ENCODE measurements around the gene AP5B1. TPM values are rescaled to one million over a fixed set of nuclear protein-coding genes. Genes with fewer than 3 reads are reported as not detected.

Gene AP5B1
- total and polyA plus RNA-seq, 2 of the 8 experiments (the other 6 are each of a cell fraction or from before 2014, with no cell fraction given), result 7.6 to 10.0 TPM

DNA sequence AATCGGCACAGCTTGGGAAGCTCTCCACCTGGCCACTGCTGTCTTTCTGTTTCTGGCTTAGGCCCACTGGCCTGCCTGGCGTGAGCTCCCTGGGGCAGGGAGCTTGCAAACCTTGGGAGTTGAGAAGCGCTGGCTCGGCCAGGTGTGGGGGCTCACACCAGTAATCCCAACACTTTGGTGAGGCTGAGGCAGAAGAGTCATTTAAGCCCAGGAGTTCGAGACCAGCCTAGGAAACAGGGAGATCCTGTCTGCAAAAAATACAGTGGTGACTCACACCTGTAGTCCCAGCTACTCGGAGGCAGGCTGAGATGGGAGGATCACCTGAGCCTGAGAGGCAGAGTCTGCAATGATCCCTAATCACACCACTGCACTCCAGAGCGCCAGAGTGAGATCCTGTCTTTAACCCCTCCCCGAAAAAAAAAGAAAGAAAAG, 4.0 kb downstream of the AP5B1 start:
- H3K36me3 ChIP-seq (ENCODE audit: control insufficient read depth in 2 of 4, insufficient read depth in 4 of 4, low read length in 3 of 4), result peaks cover 0 to 11% (median 0%) of the 10 kb centered on the region in 4 experiments; a peak in 3 of 8 replicates
- no peak overlapping the region for H3K4me3 ChIP-seq (ENCODE audit: extremely low read depth in 1 of 4, insufficient read depth in 2 of 4, low read depth in 3 of 4, low read length in 4 of 4)
- H3K23me2 ChIP-seq (ENCODE audit: low read depth, low read length), result peaks cover 4% of the 10 kb centered on the region; the same call in 1 of the 2 replicates
- H2AK5ac ChIP-seq (ENCODE audit: low read depth, low read length), result no peak overlapping the region
- H3K14ac ChIP-seq (ENCODE audit: insufficient read length), result no peak overlapping the region
- H3K9ac ChIP-seq (replicated peaks in 1 of 4; ENCODE audit: extremely low read depth in 1 of 4, low read depth in 3 of 4, low read length in 3 of 4), result no peak overlapping the region
- H2BK120ac ChIP-seq (replicated peaks; ENCODE audit: low read depth, low read length), result no peak overlapping the region
- no peaks in the 10 kb centered on the region for H3K79me2 ChIP-seq (ENCODE audit: control insufficient read depth in 1 of 2, insufficient read depth in 2 of 2, low read length in 2 of 2)
- peaks cover 1 to 15% of the 10 kb centered on the region in 2 experiments for H4K20me1 ChIP-seq (replicated peaks in 1 of 2; ENCODE audit: control insufficient read depth in 1 of 2, insufficient read depth in 2 of 2, low read length in 2 of 2)
- H2AFZ ChIP-seq (ENCODE audit: low read length), result no peak overlapping the region
- H3K4ac ChIP-seq (replicated peaks; ENCODE audit: insufficient read length, low read depth, low read length), result no peak overlapping the region
- ChIA-PET POLR2A (ENCODE audit: partially characterized antibody) (interaction anchor here (1.0 to 1.1 kb wide), 2 partner anchors 11 to 22 kb away, joined by 3 to 4 read pairs; no protein-coding TSS in a partner anchor), CTCF (ENCODE audit: partially characterized antibody) (interaction anchor here (0.6 to 13.2 kb wide), 14 partner anchors 8 to 190 kb away, joined by 3 to 347 read pairs (median 6); partner anchors contain the start of genes KAT5 and RNASEH2C)
- WGBS, 2 experiments (ENCODE audit: extremely low coverage in 1 of 2, insufficient coverage in 1 of 2, insufficient read length in 1 of 2, insufficient replicate concordance in 2 of 2, low coverage in 1 of 2, low lambda C conversion rate in 2 of 2, missing lambda C conversion rate in 1 of 2), result 83% methylated on average over 8 of the region's 8 CpGs; no CpG with 5 or more reads in 1 of the 2 experiments
- no peak overlapping the region for H3K23ac ChIP-seq (ENCODE audit: insufficient read length)
- no peak overlapping the region for H2BK5ac ChIP-seq (ENCODE audit: low read depth, low read length)
- H2BK20ac ChIP-seq (ENCODE audit: low read length), result no peak overlapping the region
- no peak for FAIRE-seq
- H3K9me3 ChIP-seq (ENCODE audit: insufficient read depth in 2 of 2, low read depth in 1 of 2, low read length in 1 of 2), result no peaks in the 10 kb centered on the region
- peaks cover 0 to 8% (median 1%) of the 10 kb centered on the region in 4 experiments; a peak in 6 of 7 replicates for H3K4me1 ChIP-seq (replicated peaks in 1 of 4; ENCODE audit: control insufficient read depth in 3 of 4, insufficient read depth in 4 of 4, low read length in 3 of 4)
- H3K27ac ChIP-seq (ENCODE audit: low read depth, low read length), result no peak overlapping the region
- no peak overlapping the region for H4K5ac ChIP-seq (ENCODE audit: insufficient read length, low read depth, low read length)
- peaks cover 0 to 3% (median under 1%) of the 10 kb centered on the region in 4 experiments; a peak in 3 of 7 replicates for H3K27me3 ChIP-seq (replicated peaks in 1 of 4; ENCODE audit: control insufficient read depth in 3 of 4, extremely low read depth in 1 of 4, insufficient read depth in 3 of 4, low read length in 3 of 4)
- H4K91ac ChIP-seq (replicated peaks; ENCODE audit: insufficient read length, low read length), result no peak overlapping the region
- H4K8ac ChIP-seq (ENCODE audit: extremely low read depth, insufficient read depth, low read length), result no peak overlapping the region
- no peak overlapping the region for H3K18ac ChIP-seq (ENCODE audit: extremely low read depth, low read length)
- no peak overlapping the region for H2BK15ac ChIP-seq (ENCODE audit: low read length)
- no peak overlapping the region for H3K56ac ChIP-seq (replicated peaks; ENCODE audit: insufficient read length, low read depth, low read length)
- H2BK12ac ChIP-seq (ENCODE audit: low read depth, low read length), result no peak overlapping the region
- H3K79me1 ChIP-seq (ENCODE audit: low read depth, low read length), result 0 out of 2 replicates have a peak, but pooled peaks cover 2% of the 10 kb centered on the region
- no peak overlapping the region for H3K4me2 ChIP-seq (ENCODE audit: insufficient read depth in 1 of 2, low read depth in 2 of 2, low read length in 2 of 2)
- DNase-seq (ENCODE audit: low read depth in 1 of 2, low spot score in 2 of 2), result no peak
- TF ChIP-seq EP300 (IDR thresholded peaks at IDR 0.05; ENCODE audit: borderline replicate concordance in 1 of 2, low read depth in 2 of 2, low read length in 2 of 2) (no peak), POLR2A (IDR thresholded peaks at IDR 0.05; ENCODE audit: control extremely low read depth in 1 of 2, low read depth in 2 of 2, low read length in 2 of 2) (no peak), CEBPB (IDR thresholded peaks at IDR 0.05; ENCODE audit: low read depth, low read length) (no peak), SAP30 (IDR thresholded peaks at IDR 0.05; ENCODE audit: insufficient read depth, insufficient replicate concordance, low read length) (no peak), HDAC2 (IDR thresholded peaks at IDR 0.05; ENCODE audit: borderline replicate concordance in 1 of 2, low read depth in 2 of 2, low read length in 2 of 2) (no peak), TCF12 (IDR thresholded peaks at IDR 0.05; ENCODE audit: low read depth, low read length) (no peak), RAD21 (IDR thresholded peaks at IDR 0.05 in 1 of 2, conservative IDR thresholded peaks at IDR 0.05 in 1 of 2; ENCODE audit: low read depth in 2 of 2, low read length in 2 of 2) (no peak), NRF1 (IDR thresholded peaks at IDR 0.05; ENCODE audit: low read depth, low read length) (no peak), BRCA1 (IDR thresholded peaks at IDR 0.05; ENCODE audit: low read depth, low read length) (no peak), ZNF274 (IDR thresholded peaks at IDR 0.05; ENCODE audit: borderline replicate concordance, extremely low read depth, low read length) (no peak), MAFK (IDR thresholded peaks at IDR 0.05; ENCODE audit: low read depth, low read length) (no peak)
- TF ChIP-seq, protein P1, sequence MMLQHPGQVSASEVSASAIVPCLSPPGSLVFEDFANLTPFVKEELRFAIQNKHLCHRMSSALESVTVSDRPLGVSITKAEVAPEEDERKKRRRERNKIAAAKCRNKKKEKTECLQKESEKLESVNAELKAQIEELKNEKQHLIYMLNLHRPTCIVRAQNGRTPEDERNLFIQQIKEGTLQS (IDR thresholded peaks at IDR 0.05; ENCODE audit: insufficient read depth, low read depth, low read length), result no peak
